ENCODE data around the gene CTSA.

The CTSA gene

DNA sequence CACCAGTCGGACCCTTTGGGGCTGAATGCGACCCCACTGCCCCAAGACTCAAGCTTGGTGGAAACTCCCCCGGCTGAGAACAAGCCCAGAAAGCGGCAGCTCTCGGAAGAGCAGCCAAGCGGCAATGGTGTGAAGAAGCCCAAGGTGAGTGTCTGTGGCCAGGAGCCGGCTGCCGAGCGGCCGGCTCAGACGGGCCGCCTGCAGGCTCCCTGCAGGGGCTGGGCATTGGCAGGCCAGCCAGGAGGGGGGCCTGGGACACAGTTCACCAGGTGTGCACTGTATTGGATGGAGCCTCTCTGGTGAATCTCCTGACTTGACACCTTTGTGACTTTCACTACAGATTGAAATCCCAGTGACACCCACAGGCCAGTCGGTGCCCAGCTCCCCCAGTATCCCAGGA is 49.3 kb downstream of the CTSA start:
- DNase-seq: no peak

DNA sequence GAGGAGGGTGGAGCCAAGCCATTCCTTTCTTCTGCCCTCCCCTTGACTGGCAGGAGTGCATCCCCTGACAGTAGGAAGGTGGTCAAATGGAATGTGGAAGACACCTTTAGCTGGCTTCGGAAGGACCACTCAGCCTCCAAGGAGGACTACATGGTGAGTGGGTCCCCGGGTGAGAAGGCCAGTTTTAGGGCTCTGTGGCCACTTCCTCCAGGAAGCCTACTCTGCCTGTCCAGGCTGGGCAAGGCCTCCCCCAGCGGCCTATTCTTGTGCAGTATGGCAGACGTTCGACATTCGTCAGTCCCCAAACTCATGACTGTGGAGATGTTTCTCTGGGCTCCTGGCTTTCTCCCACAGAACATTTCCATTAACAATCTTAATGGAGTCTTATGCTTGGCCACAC is 52.5 kb downstream of the CTSA start:
- no peak for DNase-seq

DNA sequence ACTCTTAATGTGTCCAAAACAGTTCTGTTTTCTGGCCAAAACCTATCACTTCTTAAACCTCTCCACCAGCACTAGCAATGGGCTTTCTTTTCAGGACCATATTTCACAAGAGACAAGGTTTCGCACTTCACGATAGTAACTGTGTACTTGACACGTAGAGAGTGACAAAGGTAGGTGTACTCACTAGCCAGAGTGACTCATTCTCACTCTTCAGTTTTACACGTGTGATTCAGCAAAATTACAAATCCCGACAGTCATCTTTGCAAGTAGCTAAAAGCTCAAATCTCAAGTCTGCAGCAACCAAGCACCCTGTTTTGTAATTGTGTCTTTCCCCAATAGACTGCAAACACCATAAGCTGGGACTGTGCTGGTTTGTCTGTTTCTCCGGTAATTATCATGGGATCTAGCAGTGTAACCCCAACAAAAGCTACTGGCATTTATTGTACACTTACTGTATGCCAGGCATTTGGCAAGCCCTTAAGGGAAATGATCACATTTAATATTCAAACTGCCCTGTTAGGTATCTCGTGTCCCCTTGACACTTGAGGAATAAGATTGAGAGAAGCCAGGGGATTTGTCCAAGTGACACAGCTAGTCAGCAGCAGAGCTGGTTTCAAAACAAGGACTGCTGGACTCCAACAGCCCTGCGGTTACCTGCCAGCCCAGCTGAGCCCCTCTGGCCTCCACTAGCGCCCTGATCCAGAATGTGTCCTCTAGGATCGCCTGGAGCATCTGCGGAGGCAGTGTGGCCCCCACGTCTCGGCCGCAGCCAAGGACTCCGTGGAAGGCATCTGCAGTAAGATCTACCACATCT is 53.2 kb downstream of the CTSA start:
- DNase-seq: no peak

GRCh38 chr20:45944965-45945677 is 54.0 kb downstream of the CTSA start:
- no peak for DNase-seq

- DNase-seq: no peak
Measured at GRCh38 chr20:45945678-45946148, 54.6 kb downstream of the CTSA start.

DNA sequence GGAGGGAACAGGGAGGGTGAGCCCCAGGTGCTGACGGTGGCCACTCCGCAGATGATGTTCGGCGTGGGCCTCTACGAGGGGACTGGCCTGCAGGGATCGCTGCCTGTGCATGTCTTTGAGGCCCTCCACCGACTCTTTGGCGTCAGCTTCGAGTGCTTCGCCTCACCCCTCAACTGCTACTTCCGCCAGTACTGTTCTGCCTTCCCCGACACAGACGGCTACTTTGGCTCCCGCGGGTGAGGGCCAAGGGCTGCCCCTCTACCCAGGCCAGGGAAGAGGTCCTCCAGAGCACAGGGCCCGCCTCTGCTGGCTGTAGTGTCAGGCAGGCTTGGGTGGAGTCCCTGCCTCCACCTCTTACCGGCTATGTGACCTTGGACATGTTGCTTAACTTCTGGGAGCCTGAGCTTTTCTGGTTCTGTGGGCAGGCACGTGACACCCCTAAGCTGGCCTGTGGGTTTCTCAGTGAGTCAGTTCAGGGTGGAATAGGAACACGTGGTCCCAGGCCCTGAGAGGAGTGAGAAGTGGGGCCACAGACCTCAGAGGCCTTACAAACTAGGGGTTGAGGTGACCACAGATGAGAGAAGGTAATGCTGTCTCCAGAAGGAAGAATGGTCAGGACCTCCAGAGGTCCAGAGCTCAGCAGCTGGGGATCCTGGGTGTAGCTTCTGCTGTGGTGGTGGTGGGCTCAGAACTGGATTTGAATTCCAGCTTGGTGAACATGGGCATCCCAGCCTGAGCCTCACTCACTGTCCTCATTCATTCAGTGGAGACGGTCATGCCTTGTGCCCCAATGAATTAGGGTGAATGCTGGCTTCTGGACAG is 55.2 kb downstream of the CTSA start:
- no peak for DNase-seq

GRCh38 chr20:45947110-45947866 is 56.2 kb downstream of the CTSA start:
- DNase-seq: no peak

- DNase-seq: no peak
Measured at GRCh38 chr20:45948261-45948733, 57.2 kb downstream of the CTSA start.
